HG02840 (cell line): Measurements from ENCODE around the gene MRPL37.
"Not testable (repeated sequence)": the region's sequence is repeated elsewhere in the genome, so short reads cannot be mapped to it uniquely, and the experiment has no call there.

Source experiments
- ATAC-seq: cut with Tn5 transposase; IDR thresholded peaks from one replicate; pipeline ENCODE4 v1.9.1; 2021; ENCODE audit warnings: mild to moderate bottlenecking, moderate library complexity, moderate number of reproducible peaks; ENCODE audit not compliant: unreplicated experiment, low FRiP score

Gene MRPL37

DNA sequence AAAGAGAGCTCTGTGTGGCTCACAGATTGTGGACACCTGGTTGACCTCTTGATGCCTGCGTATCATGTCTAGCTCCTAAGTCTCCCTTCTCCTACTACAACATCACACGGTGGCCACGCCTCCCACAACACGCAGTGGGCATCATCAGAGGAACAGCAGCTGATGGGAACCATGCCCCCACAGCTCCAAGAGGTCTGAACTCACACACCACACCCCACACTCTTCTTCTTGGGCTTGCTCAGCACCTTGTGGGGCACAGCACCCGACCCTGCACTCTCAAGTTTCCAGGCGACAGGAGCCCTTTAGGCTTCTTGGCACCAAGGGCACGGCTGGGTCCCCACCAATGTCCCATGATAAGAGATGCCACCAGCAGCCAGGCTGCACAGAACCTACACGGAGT is 28.4 kb upstream of the MRPL37 start:
- ATAC-seq: no peak

DNA sequence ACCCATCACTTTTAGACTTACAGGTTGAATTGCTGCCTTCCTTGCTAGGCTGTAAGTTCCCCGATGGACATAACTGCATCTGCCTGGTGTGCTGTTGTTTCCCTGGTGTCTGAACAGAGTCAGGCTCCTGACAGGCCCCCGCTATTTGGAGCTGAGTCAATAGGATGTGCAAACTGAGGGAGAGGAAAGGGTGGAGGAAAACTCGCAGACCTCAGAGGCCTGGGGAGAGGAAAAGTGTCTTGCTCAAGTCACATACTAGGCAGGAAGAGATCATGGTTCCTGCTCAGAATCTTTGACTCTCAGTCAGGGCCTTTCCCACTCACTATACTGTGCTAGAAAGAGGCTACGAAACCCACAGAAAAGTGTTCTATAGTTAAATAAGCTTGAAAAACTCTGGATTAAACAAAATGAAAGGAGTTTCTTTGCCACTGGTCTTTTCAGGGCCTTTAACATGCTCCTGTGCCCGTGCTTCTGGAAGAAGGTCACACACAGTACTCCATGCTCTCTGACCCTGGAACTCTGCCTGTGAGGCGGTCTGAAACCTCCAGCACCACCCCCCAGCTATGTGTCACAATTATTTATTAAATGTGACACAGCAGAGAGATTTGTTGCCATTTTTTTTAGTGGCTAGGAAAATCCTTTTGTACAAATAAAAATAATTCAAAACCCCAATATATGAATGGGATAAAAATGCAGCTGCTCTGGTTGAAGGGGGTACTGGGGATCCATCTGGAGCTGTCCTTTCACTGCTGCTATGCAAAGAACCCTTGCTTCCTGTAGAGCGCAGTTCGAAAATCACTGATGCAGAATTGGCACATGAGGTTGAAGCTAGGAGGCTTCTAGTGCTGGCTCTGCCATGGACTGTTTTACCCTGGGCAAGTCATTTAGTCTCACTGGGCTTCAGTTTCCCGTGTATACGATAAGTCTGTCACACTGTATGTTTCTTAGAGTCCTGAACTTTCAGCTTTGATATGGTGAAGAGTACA is 27.1 kb upstream of the MRPL37 start:
- ATAC-seq: no peak

DNA sequence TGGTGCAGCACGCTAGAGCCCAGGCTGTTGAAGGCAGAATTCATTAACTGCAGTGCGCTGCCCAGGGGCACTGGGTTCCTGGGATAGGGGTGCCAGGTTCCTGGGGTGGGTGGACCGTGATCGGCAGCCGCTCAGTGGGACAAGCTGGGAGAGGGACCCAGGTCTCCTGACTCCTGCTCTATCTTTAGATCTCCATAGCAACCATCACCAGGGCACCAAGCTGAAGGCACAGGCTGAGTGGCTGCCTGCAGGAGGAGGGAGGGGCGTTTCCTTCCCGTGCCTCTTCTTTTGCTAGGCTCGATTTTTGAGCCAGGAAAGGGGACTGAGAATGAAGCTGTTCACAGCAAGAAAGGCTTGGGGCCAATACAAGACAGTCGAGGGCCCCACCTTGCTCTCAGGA is 26.3 kb upstream of the MRPL37 start:
- ATAC-seq: no peak

- ATAC-seq: no peak
Measured at GRCh38 chr1:54174106-54174505, 25.9 kb upstream of the MRPL37 start.

DNA sequence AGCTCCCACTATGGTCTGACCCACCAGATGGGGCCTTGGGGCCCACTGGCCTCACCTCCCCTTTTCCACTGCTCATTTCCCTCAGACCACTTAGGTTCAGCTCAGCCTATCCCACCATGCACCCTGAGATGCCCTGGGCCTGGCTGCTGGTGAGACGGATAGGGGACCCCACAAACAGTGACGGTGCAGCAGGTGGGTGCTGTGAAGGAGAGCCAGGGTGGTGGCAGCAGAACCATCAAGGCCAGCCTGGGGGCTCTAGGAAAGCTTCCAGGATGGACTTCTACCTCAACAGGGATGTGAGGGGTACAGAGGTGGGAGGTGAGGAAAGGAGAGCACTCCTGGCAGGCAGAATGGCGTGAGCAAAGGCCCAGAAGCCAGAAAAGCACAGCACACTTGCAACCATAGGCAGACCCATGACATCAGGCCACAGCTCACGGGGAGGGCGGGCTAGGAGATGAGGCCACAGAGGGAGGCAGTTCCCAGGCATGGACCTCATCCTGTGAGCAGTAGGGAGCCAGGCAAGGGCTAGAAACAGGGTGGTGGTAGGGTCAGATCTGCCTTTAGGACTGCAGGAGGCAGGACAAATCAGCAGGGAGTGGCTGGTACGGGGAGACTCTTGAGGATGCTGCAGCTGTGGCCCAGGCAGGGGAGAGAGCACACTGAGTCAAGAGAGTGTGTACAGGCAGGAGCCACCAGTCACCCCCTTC is 23.2 kb upstream of the MRPL37 start:
- ATAC-seq: no peak

DNA sequence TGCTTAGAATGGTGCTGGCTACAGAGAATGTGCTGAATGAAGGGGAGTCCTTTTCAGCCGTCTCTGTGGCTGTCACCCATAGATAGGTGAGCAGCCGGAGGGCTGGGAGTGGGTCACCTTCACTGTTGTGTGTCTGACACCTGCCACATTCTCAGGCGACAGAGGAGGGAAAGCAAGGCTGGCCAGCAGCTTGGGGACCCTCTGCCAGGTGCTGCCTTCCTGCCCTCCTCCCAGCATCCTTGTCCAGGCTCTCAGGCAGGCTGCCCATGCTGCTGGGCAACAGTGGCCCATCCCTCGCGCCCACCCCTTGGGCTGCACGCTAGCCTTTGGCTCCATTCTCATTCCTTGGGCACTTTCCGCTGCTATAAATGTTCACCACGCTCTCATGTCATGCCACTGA is 22.2 kb upstream of the MRPL37 start:
- ATAC-seq: no peak

DNA sequence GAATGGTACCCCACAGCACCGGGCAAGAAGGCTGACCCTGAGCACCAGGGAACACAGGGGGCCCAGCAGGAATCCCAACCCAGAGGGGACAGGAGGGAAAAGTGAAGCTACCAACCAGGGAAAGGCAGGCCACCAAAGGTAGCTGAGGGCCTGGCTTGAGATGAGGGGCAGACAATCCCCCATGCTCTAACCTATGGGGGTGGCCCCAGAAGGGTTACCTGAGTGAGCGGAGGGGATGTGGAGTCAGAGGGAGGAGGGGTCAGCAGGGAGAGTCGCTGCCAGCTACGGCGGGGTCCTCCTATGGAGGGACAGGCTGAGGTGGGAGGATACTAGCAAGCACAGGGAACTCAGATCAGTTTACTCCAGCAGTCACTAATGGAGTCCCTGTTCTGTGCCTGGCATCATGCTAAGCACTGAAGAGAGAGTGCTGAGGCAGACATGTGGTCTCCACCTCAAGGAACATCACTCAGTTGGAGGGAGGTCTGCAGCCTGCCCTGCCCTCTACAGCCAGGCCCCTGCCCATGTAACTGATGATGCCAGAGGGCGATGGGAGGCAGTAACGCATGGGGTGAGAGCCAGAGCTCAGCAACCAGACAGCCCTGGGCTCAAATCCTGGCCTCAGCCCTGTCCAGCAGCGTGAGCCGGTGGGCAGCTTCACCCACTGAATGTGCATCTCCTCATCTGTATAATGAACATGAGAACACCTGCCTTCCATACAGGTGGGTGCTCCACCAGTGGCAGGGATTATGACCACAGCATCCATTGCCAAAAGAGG is 21.5 kb upstream of the MRPL37 start:
- no peak for ATAC-seq

DNA sequence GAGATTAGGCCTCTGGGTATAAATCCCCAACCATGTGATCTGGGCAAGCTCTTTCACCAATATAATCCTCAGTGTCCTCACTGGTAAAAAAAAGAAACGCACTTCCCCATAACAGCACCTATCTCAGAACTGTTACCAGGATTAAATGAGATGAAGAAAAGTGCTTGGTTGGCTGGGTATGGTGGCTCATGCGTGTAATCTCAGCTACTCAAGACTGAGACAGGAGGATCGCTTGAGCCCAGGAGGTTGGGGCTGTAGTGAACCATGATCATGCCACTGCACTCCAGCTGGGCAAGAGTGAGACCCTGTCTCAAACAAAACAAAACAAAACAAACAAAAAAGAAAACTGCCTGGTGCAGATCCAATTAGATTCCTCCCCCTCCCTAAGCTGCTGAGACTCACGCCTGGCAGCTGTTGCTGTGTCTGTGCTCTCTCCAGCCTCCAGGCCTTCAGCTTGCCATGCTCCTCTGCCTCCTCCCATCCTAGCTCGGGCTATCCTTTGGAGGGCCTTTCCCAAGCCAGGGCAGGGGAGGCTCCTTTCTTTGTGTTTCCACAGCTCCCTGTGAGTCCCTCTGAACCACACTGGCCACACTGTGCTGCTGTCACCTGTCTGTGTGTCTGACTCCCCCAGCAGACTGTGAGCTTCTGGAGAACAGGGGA is 19.1 kb upstream of the MRPL37 start:
- no peak for ATAC-seq

DNA sequence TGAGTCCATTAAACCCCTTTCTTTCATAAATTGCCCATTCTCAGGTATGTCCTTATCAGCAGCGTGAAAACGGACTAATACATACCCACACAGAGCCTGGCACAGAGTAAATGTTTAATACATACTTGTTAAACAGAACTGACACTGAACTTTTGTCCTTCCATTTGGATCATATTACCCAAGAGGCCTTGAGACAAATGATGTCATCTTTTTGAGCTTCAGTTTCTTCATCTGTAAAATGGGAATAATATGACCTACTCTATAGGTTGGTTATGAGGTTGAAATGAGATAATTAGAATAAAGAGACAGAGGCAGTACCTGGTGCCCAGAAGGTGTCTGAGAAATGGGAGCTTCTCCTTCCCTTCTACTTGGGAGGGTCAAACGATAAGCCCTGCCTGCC is 13.9 kb upstream of the MRPL37 start:
- no peak for ATAC-seq

DNA sequence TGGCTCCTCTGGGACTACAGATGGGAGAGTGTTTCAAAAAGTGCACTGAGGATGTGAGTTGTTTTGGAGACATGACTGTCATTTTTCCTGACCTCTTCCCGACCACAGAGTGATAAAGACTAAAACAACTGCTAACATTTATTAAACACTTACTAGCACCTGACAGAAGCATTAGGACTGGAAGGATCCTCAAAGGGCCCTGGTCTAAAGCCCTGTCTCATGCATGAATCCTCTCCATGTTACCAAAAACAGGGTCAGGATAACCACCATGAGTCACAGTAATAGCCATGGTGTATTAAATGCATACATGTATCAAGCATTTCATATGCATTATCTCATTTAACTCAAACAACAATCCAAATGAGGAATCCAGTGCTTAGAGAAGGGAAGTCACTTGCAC is 11.7 kb upstream of the MRPL37 start:
- ATAC-seq: no peak

GRCh38 chr1:54190526-54190925 is 9.4 kb upstream of the MRPL37 start:
- no peak for ATAC-seq

DNA sequence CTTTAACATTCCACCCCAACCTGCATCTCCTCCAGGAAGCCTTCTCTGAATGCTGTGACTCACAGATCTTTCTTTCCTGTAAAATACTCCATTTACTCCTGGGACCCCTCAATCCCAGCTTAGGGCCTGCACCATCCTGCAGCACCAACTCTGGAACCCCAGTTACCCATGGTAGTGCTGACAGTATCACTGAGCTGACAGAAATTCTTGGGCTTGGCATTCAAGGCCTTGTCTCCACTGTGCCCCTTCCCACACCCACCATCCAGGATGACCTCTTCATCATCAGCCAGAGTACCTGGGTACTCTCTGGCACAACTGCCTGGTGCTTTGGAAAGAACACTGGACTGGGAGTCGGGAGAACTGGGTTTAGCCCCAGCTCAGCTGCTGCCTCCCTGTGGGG is 8.4 kb upstream of the MRPL37 start:
- ATAC-seq: no peak

- ATAC-seq: no peak
Measured at GRCh38 chr1:54193453-54193852, 6.5 kb upstream of the MRPL37 start.

- ATAC-seq: no peak
Measured at GRCh38 chr1:54199151-54199764, 709 bp upstream of the MRPL37 start.

DNA sequence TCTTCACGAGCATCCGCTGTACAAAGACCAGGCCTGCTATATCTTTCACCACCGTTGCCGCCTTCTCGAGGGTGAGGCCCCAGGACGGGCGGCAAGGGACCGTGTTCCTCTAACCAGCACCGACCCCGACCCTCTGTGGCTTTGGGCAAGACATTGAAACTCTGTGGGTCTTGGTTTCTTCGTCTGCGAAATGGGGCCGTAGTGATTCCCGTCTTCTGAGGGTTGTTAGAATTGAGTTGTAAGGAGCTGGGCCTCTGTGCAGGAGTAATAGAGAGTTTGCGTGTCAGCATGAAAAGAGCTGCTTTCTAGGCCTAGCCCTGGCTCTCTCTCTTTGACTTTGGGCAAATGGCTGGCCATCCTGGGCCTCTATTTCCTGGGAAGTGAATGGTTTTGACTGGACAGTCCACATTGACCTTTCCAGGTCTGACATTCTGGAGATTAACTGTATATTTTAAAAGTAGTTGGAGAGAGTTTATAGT is 591 bp downstream of the MRPL37 start:
- peak; percentile 11 for ATAC-seq

DNA sequence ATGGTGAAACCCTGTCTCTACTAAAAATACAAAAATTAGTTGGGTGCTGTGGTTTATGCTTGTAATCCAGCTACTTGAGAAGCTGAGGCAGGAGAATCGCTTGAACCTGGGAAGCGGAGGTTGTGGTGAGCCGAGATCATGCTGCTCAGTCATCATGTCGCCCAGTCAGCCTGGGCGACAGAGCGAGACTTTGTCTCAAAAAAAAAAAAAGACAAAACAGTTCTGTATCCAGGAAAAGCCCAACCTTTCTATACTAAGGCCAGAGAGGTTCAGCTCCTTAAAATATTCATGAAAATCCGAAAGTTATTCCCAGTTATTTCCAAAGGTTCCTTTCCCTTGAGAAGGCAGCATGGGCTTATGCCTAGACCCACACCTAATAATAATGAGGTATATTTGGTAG is 4.2 kb downstream of the MRPL37 start:
- no peak for ATAC-seq

DNA sequence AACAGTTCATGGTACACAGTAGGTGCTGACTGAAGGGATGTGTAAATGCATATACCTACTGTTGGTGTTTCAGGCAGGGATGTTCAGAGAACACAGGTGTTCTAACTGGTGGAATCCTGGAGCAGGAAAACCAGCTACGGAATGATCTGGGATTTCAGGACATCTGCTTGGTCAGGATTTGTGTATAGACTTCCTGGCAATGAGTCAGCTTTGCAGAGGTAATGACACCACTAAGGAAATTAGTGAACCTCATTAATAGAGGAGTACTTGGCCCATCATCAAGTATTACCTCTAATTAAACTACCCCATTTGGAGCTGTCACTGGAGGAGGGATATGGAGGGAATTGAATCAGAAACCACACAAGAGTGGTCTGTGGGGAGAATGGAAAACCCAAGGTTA is 7.3 kb downstream of the MRPL37 start:
- ATAC-seq: no peak

DNA sequence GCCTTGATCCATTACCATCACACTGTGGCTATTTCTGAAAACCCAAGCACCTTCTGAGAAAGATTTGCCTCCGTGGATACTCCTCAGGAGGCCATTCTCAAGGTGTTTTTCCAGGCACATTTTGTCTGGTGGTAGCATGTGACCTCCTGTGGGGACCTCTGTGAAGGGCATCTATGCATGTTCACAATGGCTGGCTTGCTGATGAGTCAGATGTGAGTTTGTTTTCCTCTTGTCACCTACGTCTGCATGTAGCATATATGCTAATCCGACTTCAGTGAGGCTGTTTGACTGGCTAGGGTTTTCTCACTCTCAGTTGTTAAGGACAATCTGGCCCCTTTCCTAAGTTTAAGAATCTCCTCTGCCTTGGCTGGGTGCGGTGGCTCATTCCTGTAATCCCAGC is 7.9 kb downstream of the MRPL37 start:
- not testable (repeated sequence) for ATAC-seq

DNA sequence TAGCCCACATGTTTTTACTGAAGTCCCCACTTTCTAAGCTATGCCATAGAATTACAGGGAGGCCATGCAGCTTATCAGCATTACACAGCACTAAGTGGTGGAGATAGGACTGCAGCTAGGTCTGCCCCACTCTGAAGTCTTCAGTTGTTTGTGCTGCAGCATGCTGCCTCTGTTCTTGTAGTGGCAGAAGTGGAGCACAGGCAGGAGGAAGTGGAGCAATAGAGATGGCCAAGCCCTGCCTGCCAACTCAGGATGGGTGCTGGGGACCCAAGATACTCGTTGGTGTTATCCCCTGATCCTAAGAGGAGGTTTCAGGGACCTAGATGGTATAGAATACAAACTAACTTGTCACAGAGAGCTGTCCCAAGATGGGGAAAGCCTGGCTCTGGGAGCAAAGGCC is 12.9 kb downstream of the MRPL37 start:
- no peak for ATAC-seq

DNA sequence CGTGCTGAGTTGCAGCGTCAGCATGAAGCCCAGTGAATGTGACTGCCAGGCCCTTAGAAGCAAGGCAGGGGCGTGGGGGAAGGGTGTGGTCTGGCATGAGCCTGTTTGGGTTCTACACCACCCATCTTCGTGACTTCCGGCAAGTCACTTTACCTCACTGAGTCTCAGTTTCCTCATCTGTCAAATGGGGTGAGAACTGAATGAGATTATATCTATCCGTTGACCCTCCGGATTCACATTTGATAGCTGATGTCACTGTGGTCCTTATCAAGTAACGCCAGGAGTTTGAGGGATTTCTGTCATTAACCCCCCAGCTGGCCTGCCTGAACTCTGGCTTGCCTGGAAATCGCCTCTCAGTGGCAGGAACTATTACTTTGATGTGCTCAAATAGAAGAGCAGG is 15.6 kb downstream of the MRPL37 start:
- no peak for ATAC-seq
